22Rv1 (cell line): ENCODE data around the gene PPIL4.
"Not testable (repeated sequence)": the region's sequence is repeated elsewhere in the genome, so short reads cannot be mapped to it uniquely, and the experiment has no call there.

Source experiments
- H3K27ac ChIP-seq: fragments of 450-650 bp; 2 replicates; pipeline ENCODE4 v1.5.1; 2017
- ZFX ChIP-seq: fragments of 450-650 bp; IDR thresholded peaks from 2 replicates; pipeline ENCODE4 v1.6.1; 2017; ENCODE audit warnings: antibody characterized with exemption, borderline replicate concordance
- TF ChIP-seq, protein P1 (sequence below): fragments of 450-650 bp; IDR thresholded peaks from 2 replicates; pipeline ENCODE4 v1.5.1; 2017; ENCODE audit warnings: mild to moderate bottlenecking

Gene PPIL4

DNA sequence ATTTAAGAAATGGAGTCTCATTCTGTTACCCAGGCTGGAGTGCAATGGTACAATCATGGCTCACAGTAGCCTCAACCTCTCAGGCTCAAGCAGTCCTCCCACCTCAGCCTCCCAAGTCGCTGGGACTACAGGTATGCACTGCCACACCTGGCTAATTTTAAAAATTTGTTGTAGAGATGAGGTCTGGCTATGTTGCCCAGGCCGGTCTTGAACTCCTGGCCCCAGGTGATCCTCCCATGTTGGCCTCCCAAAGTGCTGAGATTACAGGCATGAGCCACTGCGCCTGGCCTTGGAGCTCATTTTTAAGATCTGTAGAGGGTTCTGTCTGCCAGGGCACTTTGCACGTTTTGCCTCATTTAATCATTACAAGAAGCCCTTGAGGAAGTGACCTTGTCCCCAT lies 78.6 kb downstream of the PPIL4 start:
- no peak for TF ChIP-seq ZFX
- TF ChIP-seq, protein P1, sequence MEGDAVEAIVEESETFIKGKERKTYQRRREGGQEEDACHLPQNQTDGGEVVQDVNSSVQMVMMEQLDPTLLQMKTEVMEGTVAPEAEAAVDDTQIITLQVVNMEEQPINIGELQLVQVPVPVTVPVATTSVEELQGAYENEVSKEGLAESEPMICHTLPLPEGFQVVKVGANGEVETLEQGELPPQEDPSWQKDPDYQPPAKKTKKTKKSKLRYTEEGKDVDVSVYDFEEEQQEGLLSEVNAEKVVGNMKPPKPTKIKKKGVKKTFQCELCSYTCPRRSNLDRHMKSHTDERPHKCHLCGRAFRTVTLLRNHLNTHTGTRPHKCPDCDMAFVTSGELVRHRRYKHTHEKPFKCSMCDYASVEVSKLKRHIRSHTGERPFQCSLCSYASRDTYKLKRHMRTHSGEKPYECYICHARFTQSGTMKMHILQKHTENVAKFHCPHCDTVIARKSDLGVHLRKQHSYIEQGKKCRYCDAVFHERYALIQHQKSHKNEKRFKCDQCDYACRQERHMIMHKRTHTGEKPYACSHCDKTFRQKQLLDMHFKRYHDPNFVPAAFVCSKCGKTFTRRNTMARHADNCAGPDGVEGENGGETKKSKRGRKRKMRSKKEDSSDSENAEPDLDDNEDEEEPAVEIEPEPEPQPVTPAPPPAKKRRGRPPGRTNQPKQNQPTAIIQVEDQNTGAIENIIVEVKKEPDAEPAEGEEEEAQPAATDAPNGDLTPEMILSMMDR, result no peak
- no peak overlapping the region for H3K27ac ChIP-seq

DNA sequence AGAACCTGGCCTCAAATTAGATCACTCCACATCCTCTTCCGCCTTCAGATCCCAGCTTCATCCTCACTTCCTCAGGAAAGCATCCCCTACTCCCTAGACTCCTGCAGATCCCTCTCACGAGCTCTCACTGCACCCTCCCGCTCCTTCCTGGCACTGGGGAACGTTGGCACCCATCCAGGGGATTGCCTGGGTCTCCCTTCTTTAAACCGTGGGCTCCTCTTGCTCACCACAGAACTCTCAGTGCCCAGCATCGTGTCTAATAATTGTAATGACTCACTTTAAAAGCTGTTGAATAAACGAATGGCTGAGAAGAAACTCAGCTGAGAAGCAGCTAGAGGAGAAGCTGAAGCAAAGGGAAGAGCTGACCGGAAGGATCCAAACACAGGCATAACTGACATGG lies 81.4 kb downstream of the PPIL4 start:
- H3K27ac ChIP-seq, result no peak overlapping the region
- no peak for TF ChIP-seq ZFX
- TF ChIP-seq, protein P1, result no peak

DNA sequence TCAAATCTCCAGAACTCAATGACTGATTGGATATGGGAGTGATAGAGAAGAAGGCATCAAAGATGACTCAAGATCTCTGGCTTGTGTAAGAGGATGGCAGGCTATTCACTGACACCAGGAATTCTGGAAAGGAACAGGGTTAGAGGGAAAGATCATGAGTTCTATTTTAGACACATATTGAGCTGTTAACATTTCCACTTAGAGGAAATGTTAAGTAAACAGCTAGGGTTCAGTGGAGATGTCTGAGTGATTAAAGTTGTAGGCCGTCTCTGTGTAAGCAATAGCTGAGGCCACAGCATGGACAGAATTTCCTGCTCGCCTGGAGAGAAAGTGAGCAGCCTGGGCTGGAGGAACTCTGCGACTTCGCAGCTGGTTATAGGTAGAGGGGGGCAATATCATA lies 82.1 kb downstream of the PPIL4 start:
- no peak overlapping the region for H3K27ac ChIP-seq
- no peak for TF ChIP-seq ZFX
- TF ChIP-seq, protein P1, result no peak

DNA sequence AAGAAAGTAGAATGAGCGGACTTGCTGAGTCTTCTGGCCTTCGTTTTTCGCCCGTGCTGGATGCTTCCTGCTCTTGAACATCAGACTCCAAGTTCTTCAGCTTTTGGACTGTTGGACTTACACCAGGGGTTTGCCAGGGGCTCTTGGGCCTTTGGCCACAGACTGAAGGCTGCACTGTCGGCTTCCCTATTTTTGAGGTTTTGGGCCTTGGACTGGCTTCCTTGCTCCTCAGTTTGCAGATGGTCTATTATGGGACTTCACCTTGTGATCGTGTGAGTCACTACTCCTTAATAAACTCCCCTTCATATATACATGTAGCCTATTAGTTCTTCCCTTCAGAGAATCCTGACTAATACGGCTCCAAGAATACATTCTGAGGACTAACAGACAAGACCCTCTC lies 83.1 kb downstream of the PPIL4 start:
- not testable (repeated sequence) for H3K27ac ChIP-seq

DNA sequence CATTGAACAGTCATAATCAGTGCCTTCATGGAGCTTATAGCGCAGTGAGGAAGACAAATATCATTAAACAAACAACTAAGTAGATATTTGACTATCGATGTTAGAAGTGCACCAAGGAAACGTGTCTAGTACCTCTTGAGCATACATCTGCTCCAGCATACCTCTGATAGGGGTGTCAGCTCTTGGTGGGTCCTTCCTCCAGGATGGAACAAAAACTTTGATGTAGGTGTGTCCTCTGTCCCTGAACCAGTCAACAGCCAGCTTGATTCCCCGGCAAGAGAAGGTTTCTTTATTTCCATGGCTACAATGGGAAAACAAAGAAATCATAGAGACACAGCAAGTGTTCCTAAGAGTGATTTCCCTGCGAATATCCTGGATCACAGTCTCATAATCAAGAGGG lies 84.2 kb downstream of the PPIL4 start:
- no peak for TF ChIP-seq ZFX
- TF ChIP-seq, protein P1, result no peak
- no peak overlapping the region for H3K27ac ChIP-seq

DNA sequence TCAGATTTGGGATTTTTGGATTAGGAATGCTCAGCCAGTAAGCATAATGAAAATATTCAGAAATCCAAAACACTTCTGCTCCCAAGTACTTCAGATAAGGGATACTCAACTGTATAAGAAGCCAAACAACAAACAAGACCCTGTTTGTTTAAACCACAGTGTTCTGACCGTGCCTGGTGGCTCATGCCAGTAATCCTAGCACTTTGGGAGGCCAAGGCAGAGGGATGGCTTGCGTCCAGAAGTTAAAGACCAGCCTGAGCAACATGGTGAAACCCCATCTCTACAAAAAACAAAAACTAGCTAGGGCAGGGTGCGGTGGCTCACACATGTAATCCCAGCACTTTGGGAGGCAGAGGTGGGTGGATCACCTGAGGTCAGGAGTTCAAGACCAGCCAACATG lies 85.6 kb downstream of the PPIL4 start:
- not testable (repeated sequence) for H3K27ac ChIP-seq

DNA sequence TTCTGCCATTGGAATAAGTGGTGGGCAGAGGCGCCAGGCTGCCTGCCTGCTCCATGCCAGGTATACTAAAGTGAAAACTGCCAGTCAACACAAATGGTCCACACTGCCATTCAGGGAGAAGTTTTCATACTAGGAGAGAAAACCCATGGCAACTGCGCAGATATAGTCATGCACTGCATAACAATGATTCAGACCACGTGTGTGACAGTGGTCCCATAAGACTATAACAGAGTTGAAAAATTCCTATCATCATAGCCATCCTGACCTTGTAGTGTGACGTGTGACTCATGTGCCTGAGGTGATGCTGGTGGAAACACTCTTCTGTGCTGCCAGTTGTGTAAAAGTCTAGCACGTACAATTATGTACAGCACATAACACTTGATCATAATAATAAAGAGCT lies 86.1 kb downstream of the PPIL4 start:
- TF ChIP-seq, protein P1, result no peak
- TF ChIP-seq ZFX, result no peak
- H3K27ac ChIP-seq, result no peak overlapping the region

DNA sequence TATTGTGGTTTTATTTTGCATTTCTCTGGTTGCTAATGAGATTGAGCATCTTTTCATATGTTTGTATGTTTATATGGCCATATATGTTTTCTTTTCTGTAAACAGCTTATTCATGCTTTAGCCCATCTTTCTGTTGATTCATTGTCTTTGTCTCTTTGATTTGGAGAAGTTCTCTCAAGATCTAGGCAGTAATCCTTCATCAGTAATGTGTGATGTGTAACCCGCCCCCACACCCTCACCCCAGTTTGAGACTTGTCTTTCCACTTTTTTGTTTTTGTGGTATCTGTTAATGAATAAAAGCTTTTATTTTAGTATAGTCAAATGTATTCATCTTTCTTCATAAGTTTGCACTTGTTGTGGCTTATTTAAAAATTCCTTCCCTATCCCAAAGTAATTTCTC lies 87.0 kb downstream of the PPIL4 start:
- TF ChIP-seq, protein P1, result no peak
- no peak for TF ChIP-seq ZFX
- H3K27ac ChIP-seq, result no peak overlapping the region

DNA sequence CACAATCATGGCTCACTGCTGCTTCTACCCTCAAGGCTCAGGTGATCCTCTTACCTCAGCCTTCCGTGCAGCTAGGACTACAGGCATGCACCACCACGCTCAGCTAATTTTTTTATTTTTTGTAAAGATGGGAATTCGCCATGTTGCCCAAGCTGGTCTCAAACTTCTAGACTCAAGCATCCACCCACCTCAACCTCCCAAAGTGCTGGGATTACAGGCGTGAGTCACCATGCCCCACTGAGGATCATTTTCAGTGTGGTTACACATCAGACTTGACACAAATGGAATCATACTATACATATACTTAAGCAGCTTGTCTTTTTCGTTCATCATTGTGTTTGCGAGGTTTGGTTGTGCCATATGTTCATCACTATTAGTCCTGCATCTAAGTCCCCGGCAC lies 87.6 kb downstream of the PPIL4 start:
- TF ChIP-seq, protein P1, result no peak
- no peak for TF ChIP-seq ZFX

More for the DNA sequence above, 87.6 kb downstream of the PPIL4 start:
- no peak overlapping the region for H3K27ac ChIP-seq
